GM23248 (cell line): ENCODE results near the gene CCDC170. TPM values are rescaled to one million over a fixed set of nuclear protein-coding genes. Genes with fewer than 3 reads are reported as not detected.

Experiments used
- DNase-seq: peaks from one replicate; pipeline ENCODE4 v3.0.0-alpha.2; 2015
- H2AFZ ChIP-seq: fragments of 200-600 bp; sonication (generic); 2 replicates; pipeline ENCODE4 v1.6.1; 2016; ENCODE audit warnings: antibody characterized with exemption
- H3F3A ChIP-seq: fragments of 200-600 bp; sonication (generic); 2 replicates; pipeline ENCODE4 v1.6.1; 2016; ENCODE audit warnings: mild to moderate bottlenecking, antibody characterized with exemption, mixed run types; ENCODE audit not compliant: insufficient read depth
- H3K27ac ChIP-seq: fragments of 200-600 bp; sonication (generic); 2 replicates; pipeline ENCODE4 v1.5.1; 2016; ENCODE audit warnings: mild to moderate bottlenecking
- H3K27me3 ChIP-seq: fragments of 200-600 bp; sonication (generic); replicated peaks from 2 replicates; pipeline ENCODE4 v1.6.1; 2016; ENCODE audit warnings: mild to moderate bottlenecking; ENCODE audit not compliant: insufficient read depth
- H3K36me3 ChIP-seq: fragments of 200-600 bp; sonication (generic); 2 replicates; pipeline ENCODE4 v1.6.1; 2016; ENCODE audit warnings: low read depth, mild to moderate bottlenecking
- H3K4me1 ChIP-seq: fragments of 200-600 bp; sonication (generic); 2 replicates; pipeline ENCODE4 v1.6.1; 2016; ENCODE audit warnings: mild to moderate bottlenecking; ENCODE audit not compliant: insufficient read depth
- H3K4me2 ChIP-seq: fragments of 200-600 bp; sonication (generic); one replicate; pipeline ENCODE4 v1.6.1; 2016; ENCODE audit warnings: mild to moderate bottlenecking; ENCODE audit not compliant: unreplicated experiment
- H3K4me3 ChIP-seq: fragments of 200-600 bp; sonication (generic); 2 replicates; pipeline ENCODE4 v1.5.1; 2016; ENCODE audit warnings: mild to moderate bottlenecking
- H3K79me2 ChIP-seq: fragments of 200-600 bp; sonication (generic); 2 replicates; pipeline ENCODE4 v1.6.1; 2016; ENCODE audit warnings: mild to moderate bottlenecking; ENCODE audit not compliant: insufficient read depth
- H3K9ac ChIP-seq: fragments of 200-600 bp; sonication (generic); 2 replicates; pipeline ENCODE4 v1.6.1; 2016; ENCODE audit warnings: mild to moderate bottlenecking
- H3K9me2 ChIP-seq: fragments of 200-600 bp; sonication (generic); 2 replicates; pipeline ENCODE4 v1.6.1; 2016; ENCODE audit warnings: mixed run types, mild to moderate bottlenecking, moderate library complexity; ENCODE audit not compliant: insufficient read depth
- H3K9me3 ChIP-seq: fragments of 200-600 bp; sonication (generic); one replicate; pipeline ENCODE4 v1.6.1; 2017; ENCODE audit warnings: low read depth
- H4K20me1 ChIP-seq: fragments of 200-600 bp; sonication (generic); 2 replicates; pipeline ENCODE4 v1.6.0; 2016; ENCODE audit not compliant: insufficient read depth
- EZH2 ChIP-seq: fragments of 200-600 bp; sonication (generic); IDR thresholded peaks from 2 replicates; pipeline ENCODE4 v1.6.1; 2018; ENCODE audit warnings: antibody characterized with exemption, mild to moderate bottlenecking; ENCODE audit not compliant: insufficient read depth, poor library complexity, severe bottlenecking
- EZH2phosphoT487 ChIP-seq: fragments of 200-600 bp; sonication (generic); IDR thresholded peaks from 2 replicates; pipeline ENCODE4 v1.6.1; 2018; ENCODE audit warnings: antibody characterized with exemption, moderate library complexity, mild to moderate bottlenecking, low read depth; ENCODE audit not compliant: insufficient read depth
- WGBS, 2 experiments: methylation state at CpG; one replicate each; pipeline ENCODE4 v1.1.6; 2015 to 2017; ENCODE audit warnings: low lambda C conversion rate in 2 of 2, low coverage in 1 of 2; ENCODE audit errors: missing lambda C conversion rate in 2 of 2; 5-methylcytosine and 5-hydroxymethylcytosine counted together
- in situ Hi-C: fragments of 300-500 bp; cut with MboI; formaldehyde crosslinking; loops from 2 replicates; pipeline ENCODE4 v1.15.0; 2020
- polyA plus RNA-seq: library from polyadenylated mRNA; unstranded; fragments of >200 nt; fragmentation: Nextera tagmentation; extraction: Ambion mirVana; gene quantifications from 2 replicates; pipeline ENCODE4 v1.2.1, GENCODE V29; 2016
- total RNA-seq: library from RNA; depleted of rRNA; stranded (reverse); fragments of >200 nt; shearing (Covaris generic); gene quantifications from 2 replicates; pipeline ENCODE4 v1.2.3, GENCODE V29; 2014

Gene CCDC170
- total and polyA plus RNA-seq, 2 experiments from 2014 or later: 0.11 to 0.49 TPM

DNA sequence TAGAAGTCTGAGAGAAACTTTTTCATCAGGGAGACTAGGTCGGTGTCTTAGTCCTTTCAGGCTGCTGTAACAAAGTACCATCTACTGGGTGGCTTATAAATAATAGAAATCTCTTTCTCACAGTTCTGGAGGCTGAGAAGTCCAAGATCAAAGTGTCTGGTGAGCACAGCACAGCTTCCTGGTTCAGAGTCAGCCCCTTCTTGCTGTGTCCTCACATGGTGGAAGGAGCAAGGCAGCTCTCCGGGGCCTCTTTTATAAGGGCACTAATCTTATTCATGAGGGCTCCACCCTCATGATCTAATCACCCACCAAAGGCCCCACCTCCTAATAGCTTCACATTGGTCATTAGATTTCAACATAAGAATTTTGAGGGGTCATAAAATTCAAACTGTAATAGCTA, 122.8 kb downstream of the CCDC170 start:
- Histone ChIP-seq H3F3A (no peaks in the 10 kb centered on the region), H3K4me2 (no peak overlapping the region), H4K20me1 (no peaks in the 10 kb centered on the region), H3K27me3 (no peaks in the 10 kb centered on the region), H3K9me3 (no peaks in the 10 kb centered on the region), H3K9ac (no peak overlapping the region), H3K4me1 (no peaks in the 10 kb centered on the region), H3K4me3 (no peak overlapping the region), H3K79me2 (no peaks in the 10 kb centered on the region), H3K9me2 (no peaks in the 10 kb centered on the region), H2AFZ (no peak overlapping the region), H3K27ac (no peak overlapping the region), H3K36me3 (no peaks in the 10 kb centered on the region)
- in situ Hi-C loops: no loop called here
- TF ChIP-seq EZH2 (no peak), EZH2phosphoT487 (no peak)
- WGBS, 2 experiments: 38 to 54% methylated on average over 2 of the region's 2 CpGs
- DNase-seq: no peak

DNA sequence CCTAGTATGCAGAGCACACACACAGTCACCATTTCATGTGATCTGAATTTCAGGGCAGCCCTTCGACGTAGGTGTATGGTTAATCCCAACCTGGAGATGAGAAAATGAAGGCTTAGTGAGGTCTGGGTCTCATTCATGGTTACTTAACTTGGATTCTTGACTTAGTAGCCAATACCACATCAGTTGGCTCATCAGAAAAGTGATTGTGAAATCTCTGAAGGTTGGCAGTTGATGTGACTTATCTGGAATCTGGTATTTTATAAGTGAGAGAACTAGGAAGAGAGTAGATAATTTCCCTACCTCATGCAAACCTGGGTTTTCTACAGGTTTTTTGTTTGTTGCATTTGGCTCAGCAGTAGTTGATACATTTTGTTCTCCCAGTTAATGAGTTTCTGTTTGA, 123.7 kb downstream of the CCDC170 start:
- DNase-seq: no peak
- Histone ChIP-seq H3K36me3 (no peaks in the 10 kb centered on the region), H4K20me1 (no peaks in the 10 kb centered on the region), H3K9me2 (no peaks in the 10 kb centered on the region), H3K9ac (no peak overlapping the region), H3K9me3 (no peaks in the 10 kb centered on the region), H3K4me2 (no peak overlapping the region), H3K27me3 (no peaks in the 10 kb centered on the region), H2AFZ (no peak overlapping the region), H3K79me2 (no peaks in the 10 kb centered on the region), H3K4me1 (no peaks in the 10 kb centered on the region), H3F3A (no peaks in the 10 kb centered on the region), H3K27ac (no peak overlapping the region), H3K4me3 (no peak overlapping the region)
- no peak for TF ChIP-seq EZH2
- no peak for TF ChIP-seq EZH2phosphoT487
- in situ Hi-C loops: no loop called here
- WGBS, 2 experiments: 64 to 74% methylated on average over 2 of the region's 2 CpGs

DNA sequence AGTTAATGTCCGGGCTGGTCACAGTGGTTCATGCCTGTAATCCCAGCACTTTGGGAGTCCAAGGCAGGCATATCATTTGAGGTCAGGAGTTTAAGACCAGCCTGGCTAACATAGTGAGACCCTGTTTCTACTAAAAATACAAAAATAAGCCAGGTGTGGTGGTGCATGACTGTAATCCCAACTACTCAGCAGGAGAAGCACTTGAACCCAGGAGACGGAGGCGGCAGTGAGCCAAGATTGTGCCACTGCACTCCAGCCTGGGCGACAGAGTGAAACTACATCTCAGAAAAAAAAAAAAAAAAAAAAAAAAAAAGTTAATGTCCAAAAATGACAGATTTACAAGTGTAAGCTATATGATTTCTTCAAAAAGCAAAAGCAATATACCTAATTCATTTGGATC, 124.9 kb downstream of the CCDC170 start:
- H3K4me1 ChIP-seq: no peaks in the 10 kb centered on the region
- no peaks in the 10 kb centered on the region for H3F3A ChIP-seq
- TF ChIP-seq EZH2: no peak
- no peak for TF ChIP-seq EZH2phosphoT487
- no peaks in the 10 kb centered on the region for H3K9me3 ChIP-seq
- no peaks in the 10 kb centered on the region for H4K20me1 ChIP-seq
- H3K79me2 ChIP-seq: no peaks in the 10 kb centered on the region
- no peak overlapping the region for H2AFZ ChIP-seq
- WGBS, 2 experiments: 67 to 94% methylated on average over 4 of the region's 4 CpGs
- no peaks in the 10 kb centered on the region for H3K36me3 ChIP-seq
- no peak for DNase-seq
- no peaks in the 10 kb centered on the region for H3K27me3 ChIP-seq
- no peaks in the 10 kb centered on the region for H3K9me2 ChIP-seq
- H3K4me2 ChIP-seq: no peak overlapping the region
- in situ Hi-C loops: no loop called here
- H3K9ac ChIP-seq: no peak overlapping the region
- H3K4me3 ChIP-seq: no peak overlapping the region
- H3K27ac ChIP-seq: no peak overlapping the region

DNA sequence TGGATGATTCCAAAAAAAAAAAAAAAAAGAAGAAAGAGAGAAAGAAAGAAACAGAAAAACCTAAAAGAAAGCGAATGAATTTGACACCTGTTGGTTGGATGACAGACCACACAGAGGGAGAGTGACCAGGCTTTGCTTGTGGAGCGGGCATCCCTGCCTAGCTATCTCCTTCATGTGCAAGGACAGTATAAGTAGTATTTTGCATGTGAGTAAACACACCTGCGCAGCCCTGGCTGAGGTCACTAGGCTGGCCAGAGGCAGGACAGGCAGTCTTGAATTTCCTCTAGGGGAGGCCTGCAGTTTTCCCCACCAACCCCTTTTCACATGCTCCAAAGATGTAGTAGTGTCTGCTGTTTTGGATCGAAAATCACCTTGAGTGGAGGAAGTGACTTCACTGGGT, 126.4 kb downstream of the CCDC170 start:
- Histone ChIP-seq H3K9ac (no peak overlapping the region), H3K4me1 (no peaks in the 10 kb centered on the region), H3F3A (no peaks in the 10 kb centered on the region), H3K9me3 (no peaks in the 10 kb centered on the region), H4K20me1 (no peaks in the 10 kb centered on the region), H3K36me3 (no peaks in the 10 kb centered on the region), H3K27ac (no peak overlapping the region), H2AFZ (no peak overlapping the region), H3K79me2 (no peaks in the 10 kb centered on the region), H3K27me3 (no peaks in the 10 kb centered on the region), H3K9me2 (no peaks in the 10 kb centered on the region), H3K4me3 (no peak overlapping the region), H3K4me2 (no peak overlapping the region)
- no peak for TF ChIP-seq EZH2
- TF ChIP-seq EZH2phosphoT487: no peak
- in situ Hi-C loops: no loop called here
- no peak for DNase-seq
- WGBS, 2 experiments: 42 to 54% methylated on average over 4 of the region's 4 CpGs

DNA sequence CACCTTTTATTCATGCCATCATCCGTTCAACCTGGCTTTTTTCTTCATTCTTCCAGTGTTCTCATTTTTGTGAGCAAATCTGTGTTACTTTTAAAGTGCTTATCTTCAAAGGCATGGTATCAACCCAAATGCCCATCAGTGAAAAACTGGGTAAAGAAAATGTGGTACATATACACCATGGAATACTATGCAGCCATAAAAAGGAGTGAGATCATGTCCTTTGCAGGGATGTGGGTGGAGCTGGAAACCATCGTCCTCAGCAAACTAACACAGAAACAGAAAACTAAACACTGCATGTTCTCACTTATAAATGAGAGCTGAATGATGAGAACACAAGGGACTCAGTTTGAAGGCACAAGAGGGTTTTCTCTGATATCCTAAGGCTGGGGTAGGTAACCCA, 130.3 kb downstream of the CCDC170 start:
- Histone ChIP-seq H3K4me1 (no peaks in the 10 kb centered on the region), H3K27ac (no peak overlapping the region), H3F3A (no peaks in the 10 kb centered on the region), H3K9me2 (no peaks in the 10 kb centered on the region), H3K4me2 (no peak overlapping the region), H4K20me1 (no peaks in the 10 kb centered on the region), H3K27me3 (no peaks in the 10 kb centered on the region), H3K79me2 (no peaks in the 10 kb centered on the region), H3K9ac (no peak overlapping the region), H3K36me3 (no peaks in the 10 kb centered on the region), H3K9me3 (no peaks in the 10 kb centered on the region), H2AFZ (no peak overlapping the region), H3K4me3 (no peak overlapping the region)
- TF ChIP-seq EZH2phosphoT487: no peak
- no peak for TF ChIP-seq EZH2
- no peak for DNase-seq
- in situ Hi-C loops: no loop called here
- WGBS, 2 experiments: 34 to 40% methylated on average over 2 of the region's 2 CpGs
